B cell (primary cell): ENCODE results near the gene SMARCD2.

ENCODE experiments used
- EZH2 ChIP-seq: IDR thresholded peaks from 2 replicates; pipeline ENCODE4 v1.6.1; 2012; ENCODE audit warnings: borderline replicate concordance, low read depth, mild to moderate bottlenecking, moderate library complexity, low read length; ENCODE audit not compliant: insufficient read depth, poor library complexity, severe bottlenecking
- TF ChIP-seq, protein P1 (sequence below): fragments of 200-600 bp; IDR thresholded peaks from one replicate; pipeline ENCODE4 v1.8.0; 2022; ENCODE audit warnings: antibody characterized with exemption, mild to moderate bottlenecking

- TF ChIP-seq, protein P1, sequence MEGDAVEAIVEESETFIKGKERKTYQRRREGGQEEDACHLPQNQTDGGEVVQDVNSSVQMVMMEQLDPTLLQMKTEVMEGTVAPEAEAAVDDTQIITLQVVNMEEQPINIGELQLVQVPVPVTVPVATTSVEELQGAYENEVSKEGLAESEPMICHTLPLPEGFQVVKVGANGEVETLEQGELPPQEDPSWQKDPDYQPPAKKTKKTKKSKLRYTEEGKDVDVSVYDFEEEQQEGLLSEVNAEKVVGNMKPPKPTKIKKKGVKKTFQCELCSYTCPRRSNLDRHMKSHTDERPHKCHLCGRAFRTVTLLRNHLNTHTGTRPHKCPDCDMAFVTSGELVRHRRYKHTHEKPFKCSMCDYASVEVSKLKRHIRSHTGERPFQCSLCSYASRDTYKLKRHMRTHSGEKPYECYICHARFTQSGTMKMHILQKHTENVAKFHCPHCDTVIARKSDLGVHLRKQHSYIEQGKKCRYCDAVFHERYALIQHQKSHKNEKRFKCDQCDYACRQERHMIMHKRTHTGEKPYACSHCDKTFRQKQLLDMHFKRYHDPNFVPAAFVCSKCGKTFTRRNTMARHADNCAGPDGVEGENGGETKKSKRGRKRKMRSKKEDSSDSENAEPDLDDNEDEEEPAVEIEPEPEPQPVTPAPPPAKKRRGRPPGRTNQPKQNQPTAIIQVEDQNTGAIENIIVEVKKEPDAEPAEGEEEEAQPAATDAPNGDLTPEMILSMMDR: no peak
- no peak for TF ChIP-seq EZH2
These were observed 5.7 kb downstream of the SMARCD2 start for GRCh38 chr17:63836811-63837210.
